NCI-H1092 treated with DMSO at 0.1 percent for 48 hours (cell line): Measurements from ENCODE around the gene ODAD2.

Experiments used
- DNase-seq: peaks from one replicate; lab custom pipeline; 2025; lab: John Stamatoyannopoulos, UW

ODAD2 gene

DNA sequence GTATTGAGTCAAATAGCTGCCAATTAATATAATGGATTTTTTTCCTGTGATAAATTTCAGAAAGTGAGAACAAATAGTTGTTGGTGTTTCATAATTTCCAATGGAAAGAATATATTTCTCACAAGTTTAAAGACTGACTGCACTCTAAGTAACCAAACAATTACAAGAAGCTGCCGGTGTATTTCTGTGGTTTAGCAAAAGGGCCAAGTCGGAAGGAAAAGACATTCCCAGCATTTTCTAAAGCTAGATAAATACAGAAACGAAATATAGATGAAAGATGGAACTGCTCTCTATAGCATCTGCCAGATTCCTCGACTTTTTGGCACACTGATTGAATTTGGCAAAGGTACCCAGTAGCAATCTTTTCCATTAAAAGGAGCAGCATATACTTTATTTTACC lies 160.5 kb downstream of the ODAD2 start:
- no peak for DNase-seq

DNA sequence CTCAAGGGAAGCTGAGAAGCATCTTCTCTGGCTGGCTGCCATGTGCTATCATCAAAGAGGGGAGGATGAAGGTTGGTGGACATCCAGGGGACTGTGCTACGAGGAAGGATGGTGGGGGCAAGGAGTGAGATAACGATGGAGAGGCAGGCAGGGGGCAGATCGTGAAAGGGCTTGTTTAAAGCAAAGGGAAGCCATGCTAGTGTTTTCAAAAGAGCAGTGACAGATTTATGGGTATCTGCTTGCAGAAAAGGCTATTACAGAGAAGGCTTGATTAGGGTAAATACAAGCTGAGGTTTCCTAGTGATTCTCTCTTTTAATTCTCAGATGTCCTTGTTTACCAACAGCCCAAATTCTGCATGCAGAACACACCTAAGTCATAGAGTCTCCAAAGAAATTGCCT lies 164.4 kb downstream of the ODAD2 start:
- no peak for DNase-seq

DNA sequence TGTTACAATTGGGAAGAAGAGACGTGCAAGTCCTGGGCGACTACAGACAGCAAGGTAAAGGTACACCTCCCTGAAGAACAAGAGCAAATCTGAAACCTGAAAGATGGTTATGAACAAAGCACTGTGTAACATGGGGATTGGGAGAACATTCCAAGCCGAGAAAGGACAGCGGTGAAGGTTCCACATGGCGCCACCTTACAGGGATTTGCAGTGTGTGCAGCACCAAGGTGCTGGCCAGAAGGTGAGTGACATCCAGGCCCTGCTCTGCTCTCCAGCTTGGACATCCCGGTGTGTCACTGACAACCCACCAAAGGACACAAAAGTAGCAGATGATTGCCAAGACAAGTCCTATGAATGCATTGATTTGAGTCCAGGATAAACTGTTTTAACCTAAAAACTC lies 165.1 kb downstream of the ODAD2 start:
- DNase-seq, result no peak

DNA sequence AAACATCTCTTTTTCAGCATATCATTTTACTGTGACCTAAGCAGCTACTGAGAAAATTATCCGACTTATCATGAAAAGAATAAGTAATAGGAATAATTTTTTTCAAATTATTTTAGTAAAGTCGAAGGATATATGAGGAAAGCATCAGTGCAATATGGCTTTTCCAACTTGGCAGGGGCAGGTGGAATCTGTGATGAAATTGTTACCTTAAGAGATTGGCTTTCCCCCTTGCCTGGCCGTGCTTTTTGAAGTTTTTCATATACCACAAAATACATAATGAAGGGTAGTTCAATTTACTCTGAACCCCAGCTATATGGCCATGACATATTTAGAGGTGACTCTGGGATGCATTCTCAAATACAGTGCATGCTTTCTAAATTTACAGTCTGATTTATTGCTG lies 166.1 kb downstream of the ODAD2 start:
- DNase-seq, result no peak

DNA sequence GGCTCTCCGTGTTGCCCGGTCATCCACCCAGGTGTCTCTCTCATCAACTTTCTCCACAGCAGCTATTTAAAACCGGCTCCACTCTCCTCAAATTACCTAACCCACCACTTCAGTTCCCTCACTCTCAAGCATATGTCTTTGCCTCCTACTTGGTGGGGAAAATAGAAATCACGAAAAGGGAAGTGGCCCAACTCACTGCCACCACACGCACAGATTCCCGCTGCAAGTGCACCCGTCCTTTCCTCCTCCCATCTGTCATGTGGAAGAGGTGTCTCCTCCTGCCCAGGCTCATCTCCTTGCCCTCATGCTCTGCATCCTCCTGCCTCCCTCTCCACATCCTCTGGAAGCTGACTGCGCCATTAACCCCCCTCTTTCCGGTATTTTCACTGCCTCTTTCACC lies 172.5 kb downstream of the ODAD2 start:
- no peak for DNase-seq

DNA sequence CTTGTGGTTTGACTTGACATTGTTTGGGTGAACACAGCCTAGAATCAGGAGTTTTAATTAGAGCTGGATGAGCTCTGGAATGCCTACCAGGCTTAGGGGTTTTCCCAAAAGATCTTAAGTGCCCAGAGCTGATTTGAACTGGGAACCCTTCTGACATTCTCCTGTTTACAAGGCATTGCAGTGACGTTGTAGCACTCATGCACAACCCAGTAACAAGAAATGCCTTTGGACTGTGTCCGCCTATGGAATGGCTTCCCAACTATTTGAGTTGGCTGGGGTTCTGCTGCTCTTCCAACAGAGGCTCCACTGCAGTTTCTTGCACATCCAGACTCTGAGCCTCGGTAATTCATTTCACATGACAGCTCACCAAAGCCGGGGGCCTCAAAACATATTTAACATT lies 176.6 kb downstream of the ODAD2 start:
- no peak for DNase-seq

DNA sequence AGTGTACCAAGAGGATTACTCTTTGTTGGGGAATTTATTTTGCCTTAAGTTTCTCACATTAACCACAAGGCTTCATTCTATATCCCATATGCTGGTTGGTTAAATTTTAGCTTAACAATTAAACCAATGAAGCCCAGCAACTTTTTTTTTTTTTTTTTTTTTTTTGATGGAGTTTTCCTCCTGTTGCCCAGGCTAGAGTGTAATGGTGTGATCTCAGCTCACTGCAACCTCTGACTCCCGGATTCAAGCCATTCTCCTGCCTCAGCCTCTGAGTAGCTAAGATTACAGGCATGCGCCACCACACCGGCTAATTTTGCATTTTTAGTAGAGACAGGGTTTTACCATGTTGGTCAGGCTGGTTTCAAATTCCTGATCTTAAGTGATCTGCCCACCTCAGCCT lies 178.2 kb downstream of the ODAD2 start:
- no peak for DNase-seq

DNA sequence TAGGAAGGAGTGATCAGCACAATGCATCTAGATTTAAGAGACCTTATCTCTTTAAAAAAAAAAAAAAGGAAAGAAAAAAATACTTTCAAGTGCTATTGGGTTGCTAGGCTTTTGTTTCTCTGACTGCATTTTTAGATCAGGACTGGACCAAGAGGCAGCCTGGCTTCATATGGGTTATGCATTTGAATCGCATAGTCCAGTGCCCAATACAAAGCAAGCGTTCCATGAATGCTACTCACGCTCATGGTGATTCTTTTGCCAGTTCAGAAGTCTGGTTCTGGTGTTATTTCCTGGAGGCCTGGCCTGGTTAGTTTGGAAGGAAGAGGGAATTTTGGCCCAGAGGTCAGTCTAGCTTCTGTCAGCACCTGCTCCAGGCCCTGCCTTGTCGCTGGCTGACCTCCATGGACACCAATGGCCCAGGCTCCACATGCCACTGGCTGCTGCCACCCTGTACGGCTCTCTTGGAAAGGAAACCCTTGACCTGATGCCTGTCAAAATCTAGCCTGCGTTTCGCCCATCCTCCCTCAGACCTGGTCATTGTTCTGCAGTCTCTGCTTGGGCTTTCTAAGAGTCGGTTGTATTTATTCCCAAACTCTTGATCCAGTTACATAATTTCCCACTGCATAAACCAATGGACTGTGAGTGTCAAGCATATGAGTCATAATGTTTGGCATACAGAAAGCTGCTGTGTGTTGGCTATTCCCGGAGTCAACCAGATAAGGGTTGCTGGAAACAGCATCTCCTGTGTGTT lies 178.9 kb downstream of the ODAD2 start:
- DNase-seq, result no peak

DNA sequence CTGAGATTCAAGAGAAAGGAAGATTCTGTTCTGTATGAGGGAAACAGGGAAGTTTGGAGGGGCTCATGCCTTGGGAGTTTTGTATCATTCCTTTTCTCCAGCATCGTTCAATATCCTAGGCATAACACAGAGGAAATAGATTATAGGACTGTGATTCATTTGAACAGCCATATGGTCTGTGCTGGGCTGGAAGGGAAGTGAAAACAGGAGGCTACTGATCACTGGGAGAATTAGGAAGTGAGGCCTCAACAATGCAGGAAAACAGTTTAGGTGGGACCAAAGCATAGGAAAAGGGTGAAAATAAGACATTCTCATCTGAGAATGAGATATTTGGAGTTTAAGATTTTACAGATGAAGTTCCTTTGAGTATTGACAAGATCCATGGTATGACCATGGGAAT lies 182.6 kb downstream of the ODAD2 start:
- no peak for DNase-seq

DNA sequence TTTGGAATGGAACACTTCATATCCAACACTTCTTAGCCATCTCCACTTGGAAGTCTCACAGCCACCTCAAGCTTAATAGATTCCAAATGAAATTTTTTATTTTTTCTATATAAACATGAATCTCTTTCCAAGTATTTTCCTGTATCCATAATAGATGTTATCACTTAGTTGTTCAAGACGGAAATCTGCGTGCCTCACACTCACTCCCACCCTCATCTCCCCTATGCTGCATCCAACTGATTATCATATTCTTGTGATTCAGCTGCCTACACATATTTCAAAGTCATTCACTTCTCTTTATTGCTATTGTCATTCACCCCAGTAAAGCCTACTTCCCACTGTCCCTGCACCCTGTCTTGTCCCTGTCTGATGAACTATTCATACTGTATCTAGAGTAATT lies 183.0 kb downstream of the ODAD2 start:
- DNase-seq, result no peak

DNA sequence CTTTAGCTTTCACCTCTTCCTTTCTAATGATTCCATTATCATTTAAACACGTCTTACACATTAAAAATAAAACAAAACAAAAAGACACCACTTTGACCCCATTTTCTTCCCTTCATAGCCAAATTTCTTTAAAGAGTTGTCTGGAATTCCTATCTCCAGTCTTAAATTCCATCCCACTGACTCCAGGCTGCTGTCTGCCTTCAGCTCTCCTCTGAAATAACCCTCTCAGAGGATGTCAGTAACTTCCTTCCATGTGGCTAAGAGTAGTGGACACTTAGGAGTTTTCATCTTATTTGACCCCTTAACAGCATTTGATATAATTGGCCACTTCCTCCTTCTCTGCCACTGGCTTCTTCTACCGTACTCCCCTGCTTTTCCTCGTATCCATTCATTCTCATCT lies 183.6 kb downstream of the ODAD2 start:
- DNase-seq, result no peak

DNA sequence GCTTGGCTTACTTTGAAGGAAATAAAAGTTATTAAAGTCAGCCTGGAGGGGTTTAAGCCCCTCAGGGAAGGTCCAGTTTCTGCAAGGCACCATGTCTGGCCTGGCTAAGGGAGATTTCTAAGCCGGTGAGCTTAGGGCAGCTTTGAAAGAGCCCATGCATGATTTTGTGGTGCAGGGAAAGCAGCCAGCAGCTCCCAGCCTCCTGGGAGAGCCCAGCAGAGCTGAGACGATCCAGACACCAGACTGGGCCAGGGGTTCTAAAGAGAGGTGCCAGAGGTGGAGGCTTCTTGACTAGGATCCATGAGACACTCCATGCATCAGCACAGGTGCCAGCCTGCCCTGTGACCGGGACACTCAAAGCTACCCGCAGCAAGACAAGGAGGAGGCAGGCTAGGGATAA lies 193.7 kb downstream of the ODAD2 start:
- DNase-seq, result no peak

DNA sequence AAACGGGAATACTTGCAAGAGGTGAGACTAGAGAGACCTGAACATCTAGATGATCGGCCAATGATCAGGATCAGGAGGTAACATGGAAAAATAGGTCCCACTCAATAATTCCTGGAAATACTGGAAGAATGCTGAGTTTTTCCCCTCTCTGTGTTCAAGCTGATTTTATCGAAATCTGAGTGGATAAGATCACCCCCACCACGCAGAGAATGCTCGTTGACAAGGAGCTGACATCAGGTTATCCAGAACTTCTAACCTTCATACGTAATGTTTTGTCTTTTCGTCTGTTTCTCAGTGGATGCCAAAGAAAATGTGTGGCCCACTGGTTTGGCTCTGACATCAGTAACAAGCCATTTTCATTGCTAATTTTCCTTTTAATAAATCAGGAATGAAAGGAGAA lies 194.7 kb downstream of the ODAD2 start:
- DNase-seq, result no peak

DNA sequence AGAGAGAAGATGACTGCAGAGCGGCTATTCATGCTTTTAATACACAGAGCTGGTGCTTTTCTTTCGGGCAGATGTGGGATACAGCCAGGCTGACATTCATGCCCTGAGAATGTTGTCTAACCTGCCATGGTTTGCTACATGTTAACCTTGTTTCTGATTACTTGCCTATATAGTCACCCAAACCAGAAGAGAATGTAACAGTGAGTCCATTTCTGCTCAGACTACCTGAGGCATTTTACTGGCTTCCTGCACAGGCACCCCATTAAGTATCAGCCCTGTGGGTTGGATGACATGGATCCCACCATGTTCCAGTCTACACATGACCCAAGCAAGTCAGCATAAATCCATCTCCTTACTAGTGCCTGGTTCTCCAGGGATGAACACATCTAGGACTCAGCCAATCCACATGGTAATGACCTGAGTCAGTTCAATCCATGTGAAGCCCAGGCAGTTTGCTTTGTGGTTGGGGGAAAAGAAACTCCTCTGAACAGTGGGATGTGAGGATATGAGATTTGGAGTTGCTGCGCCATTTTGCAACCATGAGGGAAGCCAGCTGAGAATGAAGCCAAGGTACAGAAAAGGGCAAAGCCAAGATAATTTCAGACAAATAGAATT lies 197.6 kb downstream of the ODAD2 start:
- no peak for DNase-seq

DNA sequence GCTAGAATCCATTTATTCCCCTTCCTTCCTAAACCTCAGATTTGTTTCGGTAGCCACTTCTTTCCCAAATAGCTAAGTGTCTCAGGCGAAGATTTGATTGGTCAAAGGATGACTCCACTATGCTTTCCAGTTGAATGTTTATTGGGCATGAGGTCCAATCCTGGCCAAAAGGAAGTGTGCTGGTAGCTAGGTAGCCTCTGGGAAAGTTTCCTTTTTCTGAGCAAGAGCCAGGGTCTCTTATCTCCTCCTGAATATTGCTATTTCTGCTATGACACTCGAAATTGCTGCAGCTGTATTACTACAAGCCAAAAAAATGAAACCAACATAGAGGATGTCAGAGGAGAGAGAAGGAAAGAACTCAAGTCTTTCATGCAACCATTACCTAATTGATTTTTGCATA lies 199.8 kb downstream of the ODAD2 start:
- no peak for DNase-seq

DNA sequence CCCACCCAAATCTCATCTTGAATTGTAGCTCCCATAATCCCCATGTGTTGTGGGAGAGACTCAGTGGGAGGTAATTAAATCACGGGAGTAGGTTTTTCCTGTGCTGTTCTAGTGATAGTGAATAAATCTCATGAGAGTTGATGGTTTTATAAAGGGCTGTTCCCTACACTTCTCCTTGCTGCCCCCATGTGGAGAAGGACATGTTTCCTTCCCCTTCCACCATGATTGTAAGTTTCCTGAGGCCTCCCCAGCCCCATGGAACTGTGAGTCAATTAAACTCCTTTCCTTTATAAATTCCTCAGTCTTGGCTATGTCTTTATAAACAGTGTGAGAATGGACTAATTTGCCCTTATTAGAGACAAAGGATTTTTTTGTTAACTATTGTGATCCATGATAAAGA lies 204.7 kb downstream of the ODAD2 start:
- DNase-seq, result no peak

DNA sequence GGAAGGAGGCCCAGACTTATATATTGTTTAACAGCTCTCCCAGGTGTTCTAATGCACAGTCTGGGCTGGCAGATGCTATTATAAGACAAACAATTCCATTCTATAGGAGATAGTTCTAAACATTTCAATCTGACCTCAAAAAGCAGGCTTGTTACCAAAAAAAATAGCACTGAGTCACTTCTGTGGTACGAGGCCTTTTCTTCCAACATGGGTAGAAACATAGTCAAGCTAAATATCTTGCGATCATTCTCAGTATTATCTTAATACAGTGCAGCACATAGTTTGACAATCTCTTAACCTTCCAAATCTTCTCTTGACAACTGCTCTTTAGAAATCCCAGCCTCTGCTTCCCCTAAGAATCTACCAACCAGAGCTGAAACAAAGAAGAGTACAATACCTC lies 206.7 kb downstream of the ODAD2 start:
- DNase-seq, result no peak

DNA sequence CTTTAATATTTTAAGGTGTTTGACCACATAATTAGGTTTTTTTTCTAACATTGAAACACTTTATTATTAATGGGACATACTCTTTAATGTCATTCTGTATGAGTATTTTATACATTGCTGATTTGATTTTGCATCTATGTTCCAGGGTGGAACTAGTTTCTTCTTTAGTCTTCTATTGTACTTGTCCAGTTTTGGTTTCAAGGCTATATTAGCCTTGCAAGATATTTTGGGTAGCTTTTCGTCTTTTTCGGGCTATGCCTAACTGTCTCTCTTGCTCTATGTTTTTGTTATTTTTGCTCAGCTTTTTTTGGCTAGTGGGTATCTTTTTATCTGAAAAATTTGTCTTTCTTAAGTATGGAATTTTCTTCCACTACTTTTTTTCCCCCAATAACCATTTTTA lies 214.6 kb downstream of the ODAD2 start:
- no peak for DNase-seq

DNA sequence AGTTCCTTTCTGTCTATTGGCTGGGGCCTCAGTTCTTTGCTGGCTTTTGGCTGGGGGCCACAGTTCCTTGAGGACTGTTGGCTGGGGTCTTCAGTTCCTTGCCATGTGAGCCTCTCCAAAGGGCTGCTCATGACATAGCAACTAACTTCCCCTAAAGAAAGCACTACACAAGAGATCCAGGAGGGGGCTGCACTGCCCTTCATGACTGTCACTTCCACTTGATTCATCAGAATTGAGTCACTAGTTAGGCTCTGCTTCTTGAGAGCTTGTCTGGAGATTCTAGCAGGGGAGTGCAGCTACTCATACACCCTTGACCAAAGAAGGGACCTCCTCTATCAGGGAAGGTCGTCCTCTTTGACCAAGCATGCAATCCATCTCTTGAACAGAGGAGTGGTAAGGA lies 215.2 kb downstream of the ODAD2 start:
- peak; percentile 0 for DNase-seq

DNA sequence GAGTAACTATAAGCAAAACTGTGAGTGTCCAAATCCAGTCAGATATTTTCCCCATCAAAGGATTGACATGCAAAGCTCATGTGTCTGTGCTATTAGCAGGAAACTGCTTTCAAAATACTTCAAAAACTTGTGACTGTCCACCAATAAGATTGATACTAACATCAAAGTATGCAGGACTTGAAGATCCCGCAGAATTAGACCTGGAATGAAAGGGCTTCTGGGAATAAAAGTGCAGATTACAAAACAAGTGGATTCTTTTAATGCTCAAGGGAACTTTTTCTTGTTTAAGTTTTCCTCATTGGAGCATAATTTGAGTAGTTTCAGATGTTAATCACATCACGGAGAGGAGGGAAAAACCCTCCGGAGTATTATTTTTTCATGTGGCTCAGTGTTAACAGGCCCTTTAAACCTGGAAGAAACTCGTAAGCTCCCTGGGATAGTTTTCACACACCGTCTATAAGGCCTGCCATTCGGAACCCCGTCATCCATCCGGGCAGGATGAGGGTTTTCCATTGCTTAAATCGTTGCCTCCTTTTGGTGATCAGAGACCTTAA lies 219.3 kb downstream of the ODAD2 start:
- no peak for DNase-seq

DNA sequence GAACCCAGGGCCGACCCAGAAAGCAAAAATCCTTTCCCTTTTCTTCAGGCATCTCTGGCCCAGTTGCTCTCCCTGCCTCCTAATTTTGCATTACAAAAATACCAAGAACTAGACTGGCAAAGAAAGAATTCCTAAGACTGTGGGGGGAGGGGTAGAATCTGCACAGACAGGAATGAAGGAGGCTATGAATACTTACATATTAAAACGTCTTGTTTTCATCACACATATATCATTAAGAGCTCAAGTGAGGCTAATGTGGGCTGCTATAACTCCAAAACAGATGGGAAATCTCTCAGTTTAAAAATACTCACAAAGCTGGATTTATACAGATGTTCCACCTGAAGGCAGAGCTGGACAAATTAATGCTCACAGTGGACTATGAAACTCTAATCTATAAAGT lies 224.0 kb downstream of the ODAD2 start:
- DNase-seq, result no peak

DNA sequence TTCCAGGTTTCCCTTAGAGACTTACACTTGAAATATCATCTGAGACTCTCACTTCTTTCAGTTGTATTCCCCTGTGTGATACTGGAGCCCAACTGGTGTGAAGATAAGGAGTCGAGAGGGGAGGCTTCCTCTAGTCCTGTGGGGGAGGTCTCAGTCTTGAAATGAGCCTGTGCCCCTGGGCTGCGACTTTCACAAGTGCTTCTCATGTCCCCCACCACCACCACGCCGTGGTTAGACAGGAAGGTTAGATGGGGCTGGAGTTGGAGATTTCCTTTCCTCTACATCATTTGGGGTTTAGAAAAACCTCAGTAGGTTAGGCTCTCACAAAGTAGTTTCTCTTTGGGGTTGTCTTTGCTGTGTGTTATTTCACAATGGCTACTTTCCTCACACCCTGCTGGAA lies 227.6 kb downstream of the ODAD2 start:
- no peak for DNase-seq

DNA sequence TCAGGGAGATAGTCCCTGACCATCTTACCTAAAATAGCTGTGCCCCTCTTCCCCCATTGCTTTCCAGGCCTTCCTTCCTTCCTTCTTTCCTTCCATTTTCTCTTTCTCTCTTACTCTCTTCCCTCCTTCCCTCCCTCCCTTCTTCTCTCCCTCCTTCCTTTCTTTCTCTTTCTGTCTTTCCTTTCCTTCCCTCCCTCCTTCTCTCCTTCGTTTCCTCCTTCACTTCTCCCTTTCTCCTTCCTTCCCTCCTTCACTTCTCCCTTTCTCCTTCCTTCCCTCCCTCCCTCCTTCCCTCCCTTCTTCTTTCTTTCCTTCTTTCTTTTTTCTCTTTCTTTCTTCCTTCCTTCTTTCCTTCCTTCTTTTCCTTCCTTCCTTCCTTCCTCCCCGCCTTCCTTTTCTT lies 228.7 kb downstream of the ODAD2 start:
- no peak for DNase-seq
